GM12875 (cell line): ENCODE measurements around the gene KYAT1.

Source experiments
- H3K4me3 ChIP-seq: one replicate; pipeline ENCODE4 v1.5.1; 2011; ENCODE audit warnings: low read depth, low read length, control low read depth
- TF ChIP-seq, protein P1 (sequence below): IDR thresholded peaks from 2 replicates; pipeline ENCODE4 v1.5.1; 2011; ENCODE audit warnings: low read depth, mild to moderate bottlenecking, control low read depth, inconsistent platforms, low read length, moderate library complexity, borderline replicate concordance; ENCODE audit not compliant: insufficient read depth

Gene KYAT1

DNA sequence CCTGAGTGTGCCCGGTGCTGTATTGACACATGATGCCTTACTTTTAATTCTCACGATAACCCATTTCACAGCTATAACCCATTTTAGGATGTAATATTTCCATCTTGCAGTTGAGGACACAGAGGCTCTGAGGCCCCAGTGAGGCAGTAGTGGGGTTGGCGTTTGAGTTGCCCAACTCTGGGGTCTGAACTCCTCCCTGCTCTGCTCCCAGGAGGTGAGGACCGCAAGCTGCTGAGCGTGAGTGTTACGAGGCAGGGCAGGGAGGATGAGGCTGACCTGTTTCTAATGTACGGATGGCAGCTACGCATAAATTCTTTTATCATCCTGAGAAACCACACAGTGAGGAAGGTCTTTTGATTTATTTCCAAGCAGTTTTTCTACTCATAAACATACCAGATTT lies 11.6 kb upstream of the KYAT1 start:
- no peak overlapping the region for H3K4me3 ChIP-seq
- TF ChIP-seq, protein P1, sequence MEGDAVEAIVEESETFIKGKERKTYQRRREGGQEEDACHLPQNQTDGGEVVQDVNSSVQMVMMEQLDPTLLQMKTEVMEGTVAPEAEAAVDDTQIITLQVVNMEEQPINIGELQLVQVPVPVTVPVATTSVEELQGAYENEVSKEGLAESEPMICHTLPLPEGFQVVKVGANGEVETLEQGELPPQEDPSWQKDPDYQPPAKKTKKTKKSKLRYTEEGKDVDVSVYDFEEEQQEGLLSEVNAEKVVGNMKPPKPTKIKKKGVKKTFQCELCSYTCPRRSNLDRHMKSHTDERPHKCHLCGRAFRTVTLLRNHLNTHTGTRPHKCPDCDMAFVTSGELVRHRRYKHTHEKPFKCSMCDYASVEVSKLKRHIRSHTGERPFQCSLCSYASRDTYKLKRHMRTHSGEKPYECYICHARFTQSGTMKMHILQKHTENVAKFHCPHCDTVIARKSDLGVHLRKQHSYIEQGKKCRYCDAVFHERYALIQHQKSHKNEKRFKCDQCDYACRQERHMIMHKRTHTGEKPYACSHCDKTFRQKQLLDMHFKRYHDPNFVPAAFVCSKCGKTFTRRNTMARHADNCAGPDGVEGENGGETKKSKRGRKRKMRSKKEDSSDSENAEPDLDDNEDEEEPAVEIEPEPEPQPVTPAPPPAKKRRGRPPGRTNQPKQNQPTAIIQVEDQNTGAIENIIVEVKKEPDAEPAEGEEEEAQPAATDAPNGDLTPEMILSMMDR: no peak

DNA sequence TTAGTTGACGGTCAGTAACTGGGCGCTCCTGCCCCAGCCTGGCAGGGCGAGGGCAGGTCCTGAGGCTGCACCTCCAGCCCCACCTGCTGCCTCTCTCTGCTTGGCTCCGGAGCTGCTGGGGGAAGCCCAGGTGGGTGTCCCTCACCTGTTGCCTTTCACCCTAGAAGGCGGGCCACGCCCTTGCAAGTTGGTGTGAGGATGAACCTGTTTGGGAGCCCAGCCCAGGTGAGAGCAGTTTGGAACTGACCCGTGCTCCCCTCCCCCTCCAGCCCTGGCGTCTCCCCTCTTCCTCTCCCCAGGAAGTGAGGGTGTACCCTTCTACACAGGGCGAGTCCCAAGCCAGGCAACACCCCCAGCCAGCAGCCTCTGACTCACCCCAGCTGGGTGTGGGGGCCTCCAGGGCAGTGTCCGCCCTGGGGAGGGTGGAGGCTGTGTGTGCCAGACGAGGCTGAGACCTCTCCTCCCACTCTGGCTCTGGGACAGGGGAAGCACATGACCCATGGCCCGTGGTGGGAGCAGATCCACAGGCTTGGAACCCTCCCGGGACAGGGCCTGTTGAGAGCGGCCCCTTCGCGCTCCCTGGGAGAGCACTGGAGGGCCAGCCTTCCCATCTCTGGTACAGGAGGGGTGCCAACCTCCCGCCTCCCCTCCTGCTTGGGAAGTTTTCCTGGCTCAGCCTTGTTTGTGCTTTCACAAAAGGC lies 10.6 kb upstream of the KYAT1 start:
- TF ChIP-seq, protein P1: no peak
- H3K4me3 ChIP-seq: no peak overlapping the region

DNA sequence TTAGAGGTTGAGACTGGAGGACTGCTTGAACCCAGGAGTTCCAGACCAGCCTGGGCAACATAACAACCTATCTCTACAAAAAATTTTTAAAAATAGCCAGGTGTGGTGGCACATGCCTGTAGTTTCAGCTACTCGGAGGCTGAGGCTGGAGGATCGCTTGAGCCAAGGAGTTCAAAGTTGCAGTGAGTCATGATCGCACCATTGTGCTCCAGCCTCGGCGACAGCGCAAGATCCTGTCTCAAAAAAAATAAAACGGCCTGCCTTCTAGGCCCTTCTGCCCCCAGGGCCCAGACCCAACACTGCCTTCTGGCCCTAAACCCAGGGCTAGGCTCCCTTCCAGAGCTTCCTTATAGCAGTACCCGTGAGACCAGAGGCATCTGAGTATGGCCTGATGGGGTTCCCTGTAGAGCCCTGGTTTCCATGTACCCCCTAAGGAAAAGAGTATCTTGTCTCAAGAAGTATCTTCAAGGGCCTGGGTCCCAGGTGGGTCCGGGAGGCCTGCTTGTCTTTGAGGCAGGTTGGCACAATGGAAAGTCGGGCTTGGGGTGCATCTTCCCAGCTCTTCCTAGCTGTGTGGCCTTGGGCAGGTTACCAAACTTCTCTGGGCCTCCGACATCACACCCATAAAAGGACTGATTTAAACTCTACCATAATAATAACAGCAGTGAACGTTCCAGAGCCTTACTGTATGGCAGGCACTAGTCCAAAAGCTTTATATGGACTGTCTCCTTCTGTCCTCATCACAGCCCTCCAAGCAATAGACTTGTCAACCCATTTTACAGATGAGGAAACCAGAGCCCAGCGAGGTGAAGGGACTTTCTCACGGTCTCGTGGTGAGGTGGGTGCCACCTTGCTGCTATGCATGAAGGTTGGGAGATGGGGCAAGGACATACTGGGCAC lies 9.8 kb upstream of the KYAT1 start:
- no peak overlapping the region for H3K4me3 ChIP-seq
- TF ChIP-seq, protein P1: no peak

DNA sequence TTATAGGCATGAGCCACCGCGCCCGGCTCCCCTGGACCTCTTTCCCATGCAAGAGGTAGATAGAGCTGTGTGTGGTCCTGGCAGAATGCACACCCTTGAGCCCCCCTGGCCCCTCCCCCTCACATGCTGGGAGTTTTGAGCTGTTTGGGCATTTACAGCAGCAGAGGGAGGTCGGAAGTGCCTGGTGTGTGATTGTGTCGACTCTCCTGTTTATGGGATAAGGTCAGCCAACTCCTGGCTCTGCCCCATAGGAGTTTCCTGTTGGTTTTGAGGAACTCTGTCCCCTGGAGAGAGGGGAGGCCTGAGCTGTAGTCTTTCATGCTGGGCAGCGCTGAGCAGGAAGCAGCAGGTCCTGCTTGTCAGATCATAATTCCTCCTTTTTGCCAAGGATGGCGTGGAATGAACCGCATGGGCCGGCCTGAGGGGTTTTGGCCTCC lies 6.2 kb upstream of the KYAT1 start:
- no peak overlapping the region for H3K4me3 ChIP-seq
- TF ChIP-seq, protein P1: no peak

DNA sequence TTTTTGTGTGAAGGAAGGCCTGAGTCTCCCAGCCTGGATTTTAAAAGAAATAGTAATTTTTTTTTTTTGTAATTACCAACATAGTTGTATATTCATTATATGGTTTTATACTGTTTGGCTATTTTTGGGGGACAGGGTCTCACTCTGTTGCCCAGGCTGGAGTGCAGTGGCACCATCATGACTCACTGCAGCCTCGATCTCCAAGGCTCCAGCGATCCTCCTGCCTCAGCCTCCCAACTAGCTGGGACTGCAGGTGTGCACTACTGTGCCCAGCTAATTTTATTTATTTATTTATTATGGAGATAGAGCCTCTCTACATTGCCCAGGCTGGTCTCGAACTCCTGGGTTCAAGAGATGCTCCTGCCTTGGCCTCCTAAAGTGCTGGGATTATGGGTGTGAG lies 5.3 kb upstream of the KYAT1 start:
- TF ChIP-seq, protein P1: no peak

DNA sequence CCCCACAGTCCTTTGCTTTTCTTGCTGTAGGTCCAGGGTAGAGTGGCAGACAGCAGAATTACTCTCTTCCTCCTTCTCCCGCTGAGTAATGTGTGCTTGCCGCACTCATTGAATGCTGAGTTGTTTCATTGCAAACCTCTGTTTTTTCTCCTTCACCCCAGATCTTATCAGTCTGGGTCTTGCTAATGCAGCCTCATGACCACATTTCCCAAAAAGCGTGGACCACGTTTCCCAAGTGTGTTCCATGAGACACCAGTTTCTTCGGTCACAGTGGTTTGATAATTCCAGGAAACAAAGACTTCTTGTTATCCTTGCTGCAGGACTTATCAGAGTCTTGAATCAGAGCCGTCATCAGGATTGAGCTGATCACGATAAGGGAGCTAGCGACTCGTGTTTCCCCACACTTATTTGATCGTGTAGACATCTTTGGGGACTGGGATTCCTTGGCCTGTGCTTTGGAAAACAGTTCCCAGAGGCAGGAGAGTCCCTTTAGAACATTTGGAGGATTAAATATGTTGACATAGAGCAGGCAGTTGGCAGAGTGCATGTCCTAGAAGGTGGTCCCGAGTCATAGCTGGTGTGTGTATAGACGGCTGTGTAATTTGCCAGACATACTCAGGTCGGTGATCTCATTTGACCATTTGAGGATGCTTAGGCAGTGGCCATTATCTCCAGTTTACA lies 4.6 kb upstream of the KYAT1 start:
- TF ChIP-seq, protein P1: no peak

More for the DNA sequence above, 5.3 kb upstream of the KYAT1 start:
- no peak overlapping the region for H3K4me3 ChIP-seq

More for the DNA sequence above, 4.6 kb upstream of the KYAT1 start:
- no peak overlapping the region for H3K4me3 ChIP-seq
